NCI-H146 (cell line): ENCODE measurements around the gene PLEKHA7.
"Not testable (repeated sequence)": the region's sequence is repeated elsewhere in the genome, so short reads cannot be mapped to it uniquely, and the experiment has no call there.

Experiments
- DNase-seq: peaks from one replicate; lab custom pipeline; 2025; lab: John Stamatoyannopoulos, UW

Gene PLEKHA7, protein sequence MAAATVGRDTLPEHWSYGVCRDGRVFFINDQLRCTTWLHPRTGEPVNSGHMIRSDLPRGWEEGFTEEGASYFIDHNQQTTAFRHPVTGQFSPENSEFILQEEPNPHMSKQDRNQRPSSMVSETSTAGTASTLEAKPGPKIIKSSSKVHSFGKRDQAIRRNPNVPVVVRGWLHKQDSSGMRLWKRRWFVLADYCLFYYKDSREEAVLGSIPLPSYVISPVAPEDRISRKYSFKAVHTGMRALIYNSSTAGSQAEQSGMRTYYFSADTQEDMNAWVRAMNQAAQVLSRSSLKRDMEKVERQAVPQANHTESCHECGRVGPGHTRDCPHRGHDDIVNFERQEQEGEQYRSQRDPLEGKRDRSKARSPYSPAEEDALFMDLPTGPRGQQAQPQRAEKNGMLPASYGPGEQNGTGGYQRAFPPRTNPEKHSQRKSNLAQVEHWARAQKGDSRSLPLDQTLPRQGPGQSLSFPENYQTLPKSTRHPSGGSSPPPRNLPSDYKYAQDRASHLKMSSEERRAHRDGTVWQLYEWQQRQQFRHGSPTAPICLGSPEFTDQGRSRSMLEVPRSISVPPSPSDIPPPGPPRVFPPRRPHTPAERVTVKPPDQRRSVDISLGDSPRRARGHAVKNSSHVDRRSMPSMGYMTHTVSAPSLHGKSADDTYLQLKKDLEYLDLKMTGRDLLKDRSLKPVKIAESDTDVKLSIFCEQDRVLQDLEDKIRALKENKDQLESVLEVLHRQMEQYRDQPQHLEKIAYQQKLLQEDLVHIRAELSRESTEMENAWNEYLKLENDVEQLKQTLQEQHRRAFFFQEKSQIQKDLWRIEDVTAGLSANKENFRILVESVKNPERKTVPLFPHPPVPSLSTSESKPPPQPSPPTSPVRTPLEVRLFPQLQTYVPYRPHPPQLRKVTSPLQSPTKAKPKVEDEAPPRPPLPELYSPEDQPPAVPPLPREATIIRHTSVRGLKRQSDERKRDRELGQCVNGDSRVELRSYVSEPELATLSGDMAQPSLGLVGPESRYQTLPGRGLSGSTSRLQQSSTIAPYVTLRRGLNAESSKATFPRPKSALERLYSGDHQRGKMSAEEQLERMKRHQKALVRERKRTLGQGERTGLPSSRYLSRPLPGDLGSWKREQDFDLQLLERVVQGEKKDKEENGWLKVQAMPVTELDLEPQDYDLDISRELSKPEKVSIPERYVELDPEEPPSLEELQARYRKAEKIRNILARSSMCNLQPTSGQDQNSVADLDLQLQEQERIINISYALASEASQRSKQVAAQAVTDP

DNA sequence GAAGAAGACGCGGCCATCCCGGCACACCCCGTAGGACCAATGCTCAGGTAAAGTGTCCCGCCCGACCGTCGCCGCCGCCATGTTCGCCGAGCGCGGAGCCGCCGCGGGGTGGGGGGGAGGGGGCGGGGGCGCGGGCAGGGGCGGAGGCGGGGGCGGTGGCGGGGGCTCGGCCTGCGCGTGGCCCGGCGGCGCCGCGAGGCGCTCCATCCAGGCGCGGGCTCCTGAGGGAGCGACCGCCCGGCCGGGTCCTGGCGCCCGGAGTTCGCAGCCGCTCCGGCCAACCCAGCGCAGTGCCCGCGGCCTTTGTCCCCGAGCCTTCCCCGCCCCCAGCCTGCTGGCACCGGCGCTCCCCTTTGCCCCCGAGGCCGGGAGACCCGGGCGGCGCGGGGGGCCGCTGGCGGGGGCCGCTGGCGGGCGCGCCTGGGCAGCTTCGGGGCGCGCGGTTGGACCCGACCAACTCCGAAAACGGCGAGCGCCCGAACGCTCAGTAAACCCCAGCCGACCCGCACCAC, at the start of gene PLEKHA7:
PLEKHA7 (minus strand) TSS at position 94 of the 512 bp plus-strand sequence; CDS start at position 81, 13 bp downstream.
- peak; percentile 67 for DNase-seq

GRCh38 chr11:17063171-17064002, 49.2 kb upstream of the PLEKHA7 start:
- DNase-seq: peak; percentile 43

- not testable (repeated sequence) for DNase-seq
Observed at GRCh38 chr11:17051146-17051545, 36.9 kb upstream of the PLEKHA7 start.

GRCh38 chr11:17048491-17048890, 34.3 kb upstream of the PLEKHA7 start:
- not testable (repeated sequence) for DNase-seq

GRCh38 chr11:17046690-17047089, 32.5 kb upstream of the PLEKHA7 start:
- DNase-seq: no peak

- no peak for DNase-seq
Observed at GRCh38 chr11:17036666-17037658, 22.7 kb upstream of the PLEKHA7 start.

DNA sequence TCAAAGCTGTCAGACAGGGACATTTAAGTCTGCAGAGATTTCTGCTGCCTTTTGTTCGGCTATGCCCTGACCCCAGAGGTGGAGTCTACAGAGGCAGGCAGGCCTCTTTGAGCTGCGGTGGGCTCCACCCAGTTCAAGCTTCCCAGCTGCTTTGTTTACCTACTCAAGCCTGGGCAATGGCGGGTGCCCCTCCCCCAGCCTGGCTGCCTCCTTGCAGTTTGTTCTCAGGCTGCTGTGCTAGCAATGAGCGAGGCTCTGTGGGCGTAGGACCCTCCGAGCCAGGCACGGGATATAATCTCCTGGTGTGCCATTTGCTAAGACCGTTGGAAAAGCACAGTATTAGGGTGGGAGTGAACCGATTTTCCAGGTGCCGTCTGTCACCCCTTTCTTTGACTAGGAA, 19.8 kb upstream of the PLEKHA7 start:
- DNase-seq: not testable (repeated sequence)

DNA sequence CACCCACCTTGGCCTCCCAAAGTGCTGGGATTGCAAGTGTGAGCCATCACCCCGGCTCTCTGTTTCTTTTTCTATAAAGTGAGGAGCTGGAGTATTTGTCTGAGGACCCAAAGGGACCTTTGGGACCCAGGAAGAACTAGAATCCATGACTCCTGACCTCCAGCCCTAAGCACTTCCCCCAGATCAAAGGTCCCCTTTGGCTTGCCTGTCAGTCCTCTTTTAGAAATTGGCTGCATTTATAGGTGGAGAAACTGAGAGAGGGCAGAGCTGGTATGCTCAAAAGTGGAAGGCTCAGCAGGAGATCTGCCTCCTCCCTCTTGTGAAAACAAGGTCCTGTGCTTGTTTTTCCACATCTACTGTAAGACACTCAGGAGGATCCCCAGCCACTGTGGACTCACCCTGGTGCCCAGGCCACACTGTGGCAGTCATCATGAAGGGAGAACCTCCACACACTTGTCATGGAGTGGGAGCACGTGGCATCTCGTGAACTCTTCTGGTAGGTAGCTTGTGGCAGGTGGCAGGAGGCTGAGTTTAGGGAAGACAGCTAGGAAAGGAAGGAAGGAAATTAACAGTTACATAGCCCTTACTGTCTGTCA, 12.4 kb upstream of the PLEKHA7 start:
- no peak for DNase-seq

DNA sequence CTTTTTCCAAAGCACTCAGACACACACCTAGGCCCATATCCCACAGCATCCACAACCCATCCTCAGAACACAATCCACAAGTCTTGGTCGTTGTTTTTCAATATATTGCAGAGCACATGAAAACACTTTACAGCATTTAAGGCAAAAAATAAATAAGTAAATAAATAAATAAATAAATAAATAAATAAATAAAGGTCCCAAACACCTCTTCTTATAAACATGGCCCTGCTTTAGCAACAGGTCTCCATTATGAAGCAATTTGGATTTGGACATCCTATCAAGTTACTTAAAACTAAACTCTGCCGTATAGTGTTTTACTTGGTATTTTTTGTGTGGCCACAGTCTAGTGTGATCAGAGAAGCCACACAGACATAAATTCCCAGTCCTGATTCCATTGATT, 10.7 kb upstream of the PLEKHA7 start:
- DNase-seq: no peak

GRCh38 chr11:17021511-17021910, 7.3 kb upstream of the PLEKHA7 start:
- no peak for DNase-seq

DNA sequence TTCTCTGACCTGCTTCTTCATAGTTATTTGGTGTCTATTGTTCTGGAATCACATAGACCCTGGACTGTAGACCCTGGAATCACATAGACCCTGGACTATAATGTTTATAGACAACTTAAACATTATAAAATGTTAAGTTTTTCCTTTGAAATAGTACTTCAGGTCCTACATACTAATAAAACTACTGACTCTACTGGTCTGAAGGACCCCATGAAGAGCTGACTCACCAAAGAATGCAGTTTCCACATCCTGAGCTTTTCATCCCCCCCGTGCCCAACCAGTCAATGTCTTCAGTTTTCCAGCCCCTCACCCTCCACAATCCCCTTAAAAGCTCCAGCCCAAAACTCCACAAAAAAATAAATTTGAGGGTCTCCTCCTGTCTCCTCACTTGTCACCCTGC, 6.6 kb upstream of the PLEKHA7 start:
- no peak for DNase-seq

GRCh38 chr11:17019232-17019631, 5.0 kb upstream of the PLEKHA7 start:
- DNase-seq: peak; percentile 84

- no peak for DNase-seq
Observed at GRCh38 chr11:17015627-17016126, 1.5 kb upstream of the PLEKHA7 start.

DNA sequence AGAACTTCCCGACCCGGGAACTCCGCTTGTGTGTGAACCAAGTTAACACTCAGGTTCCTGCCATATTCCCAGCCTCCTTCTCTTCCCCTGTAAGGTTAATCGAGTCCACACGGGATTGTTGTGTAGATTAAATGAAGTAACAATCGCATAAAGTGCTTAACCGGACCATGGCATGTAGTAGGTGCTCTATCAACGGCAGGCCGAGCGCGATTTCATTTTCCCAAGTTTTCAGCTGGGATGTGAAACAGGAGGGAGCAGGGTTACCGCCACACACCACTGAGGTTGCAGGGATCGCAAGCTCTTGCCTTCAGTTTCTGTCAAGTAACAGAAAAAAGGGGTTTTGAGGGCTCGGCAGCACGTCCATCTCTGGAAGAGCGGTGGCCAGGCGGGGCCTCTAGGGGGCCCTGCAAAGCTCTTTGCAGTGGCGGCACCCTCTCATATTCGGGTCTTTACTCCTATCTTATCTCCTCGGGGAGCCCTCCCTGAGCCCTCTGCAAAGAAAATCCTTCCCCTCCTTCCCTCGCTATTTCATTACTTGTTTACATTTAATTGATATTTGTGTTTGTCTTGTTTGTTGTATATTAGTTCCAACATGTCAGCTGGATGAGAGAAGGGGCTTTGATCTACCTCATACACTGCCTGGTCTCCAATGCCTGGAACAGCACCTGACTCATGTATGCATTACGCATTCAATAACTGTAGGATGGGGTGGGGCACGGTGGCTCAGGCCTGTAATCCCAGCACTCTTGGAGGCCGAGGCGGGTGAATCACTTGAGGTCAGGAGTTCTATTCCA, 816 bp upstream of the PLEKHA7 start:
- DNase-seq: peak; percentile 57

- peak; percentile 74 for DNase-seq
Observed at GRCh38 chr11:17013548-17014320, 480 bp downstream of the PLEKHA7 start.

- peak; percentile 56 for DNase-seq
Observed at GRCh38 chr11:17012712-17013547, 1.3 kb downstream of the PLEKHA7 start.

GRCh38 chr11:17012179-17012578, 2.0 kb downstream of the PLEKHA7 start:
- DNase-seq: no peak
